NCI-H128 (cell line): ENCODE data around the gene AGAP1.

ENCODE experiments used
- DNase-seq: peaks from one replicate; lab custom pipeline; 2025; ENCODE audit not compliant: unreplicated experiment; lab: John Stamatoyannopoulos, UW

AGAP1 gene

GRCh38 chr2:235493775-235494715 lies at the start of gene AGAP1:
Gene AGAP1 (plus strand): TSS chr2:235494043.
- peak; percentile 65 for DNase-seq

- no peak for DNase-seq
These were observed 49.7 kb upstream of the AGAP1 start for GRCh38 chr2:235444101-235444597.

- no peak for DNase-seq
These were observed 48.7 kb upstream of the AGAP1 start for GRCh38 chr2:235445116-235445515.

- no peak for DNase-seq
These were observed 47.8 kb upstream of the AGAP1 start for GRCh38 chr2:235446082-235446481.

- no peak for DNase-seq
These were observed 46.6 kb upstream of the AGAP1 start for GRCh38 chr2:235447210-235447609.

GRCh38 chr2:235449568-235449967 lies 44.3 kb upstream of the AGAP1 start:
- no peak for DNase-seq

- DNase-seq: no peak
These were observed 40.2 kb upstream of the AGAP1 start for GRCh38 chr2:235453605-235454151.

- no peak for DNase-seq
These were observed 35.0 kb upstream of the AGAP1 start for GRCh38 chr2:235458839-235459273.

GRCh38 chr2:235460548-235461047 lies 33.2 kb upstream of the AGAP1 start:
- no peak for DNase-seq

- DNase-seq: no peak
These were observed 32.0 kb upstream of the AGAP1 start for GRCh38 chr2:235461763-235462414.

- DNase-seq: no peak
These were observed 31.4 kb upstream of the AGAP1 start for GRCh38 chr2:235462415-235462790.

GRCh38 chr2:235463893-235464292 lies 29.9 kb upstream of the AGAP1 start:
- no peak for DNase-seq

GRCh38 chr2:235467588-235467987 lies 26.3 kb upstream of the AGAP1 start:
- no peak for DNase-seq

GRCh38 chr2:235468978-235469655 lies 24.7 kb upstream of the AGAP1 start:
- DNase-seq: peak; percentile 20

- no peak for DNase-seq
These were observed 22.6 kb upstream of the AGAP1 start for GRCh38 chr2:235471186-235471747.

- DNase-seq: no peak
These were observed 21.4 kb upstream of the AGAP1 start for GRCh38 chr2:235472443-235472842.

- DNase-seq: no peak
These were observed 15.2 kb upstream of the AGAP1 start for GRCh38 chr2:235478609-235479008.

- DNase-seq: no peak
These were observed 14.2 kb upstream of the AGAP1 start for GRCh38 chr2:235479604-235480003.

GRCh38 chr2:235480614-235481013 lies 13.2 kb upstream of the AGAP1 start:
- DNase-seq: no peak

GRCh38 chr2:235483313-235483712 lies 10.5 kb upstream of the AGAP1 start:
- DNase-seq: no peak

- no peak for DNase-seq
These were observed 8.5 kb upstream of the AGAP1 start for GRCh38 chr2:235485362-235485761.
